Measurements from ENCODE around the gene BTD.

GRCh38 chr3:15629860-15630597 is 28.5 kb downstream of the BTD start:
- TF ChIP-seq CTCF (IDR thresholded peaks at IDR 0.05; ENCODE audit: extremely low read depth in 1 of 2, insufficient read depth in 1 of 2, low read depth in 1 of 2, low read length in 2 of 2) (peak; percentile 61 to 76), POLR2AphosphoS5 (IDR thresholded peaks at IDR 0.05; ENCODE audit: insufficient read depth, low read depth, low read length) (no peak), POLR2A (IDR thresholded peaks at IDR 0.05; ENCODE audit: low read depth, low read length) (no peak)

All from endothelial cell of umbilical vein (primary cell).